Left ventricle myocardium inferior (tissue), 1 donor: ENCODE measurements around the gene SERPINA9. TPM values are rescaled to one million over a fixed set of nuclear protein-coding genes. Genes with fewer than 3 reads are reported as not detected.

Experiments used
- DNase-seq: peaks from one replicate; pipeline ENCODE4 v3.0.0-alpha.2; 2020
- H3K27ac ChIP-seq: fragments of 200-600 bp; replicated peaks from 2 replicates; pipeline ENCODE4 v1.8.0; 2021
- H3K27me3 ChIP-seq: fragments of 200-600 bp; 2 replicates; pipeline ENCODE4 v1.8.0; 2021; ENCODE audit warnings: low read depth
- H3K36me3 ChIP-seq: fragments of 200-600 bp; 2 replicates; pipeline ENCODE4 v1.8.0; 2021
- H3K4me1 ChIP-seq: fragments of 200-600 bp; 2 replicates; pipeline ENCODE4 v1.8.0; 2021
- H3K4me3 ChIP-seq: fragments of 200-600 bp; 2 replicates; pipeline ENCODE4 v1.8.0; 2021; ENCODE audit warnings: mild to moderate bottlenecking, moderate library complexity
- H3K9me3 ChIP-seq: fragments of 200-600 bp; replicated peaks from 2 replicates; pipeline ENCODE4 v1.8.0; 2021
- intact Hi-C: fragments of 100-400 bp; cut with micrococcal nuclease; formaldehyde crosslinking; loops from one replicate; pipeline ENCODE4 v1.11.0; 2022
- total RNA-seq: library from RNA; stranded (reverse); fragmentation: NEBNext Ultra II Directional; extraction: Animal tissue kit (Norgen Biotek cat#: 25700); gene quantifications from one replicate; pipeline ENCODE4 v1.2.1, GENCODE V29; 2021
- TF ChIP-seq, protein P1 (sequence below): fragments of 200-600 bp; IDR thresholded peaks from 2 replicates; pipeline ENCODE4 v1.8.0; 2021; ENCODE audit warnings: antibody characterized with exemption, mild to moderate bottlenecking, borderline replicate concordance
- donor health status: DM: no; HTN: yes; CAD: no; lungs with severe emphysema.

The SERPINA9 gene
- total RNA-seq, 1 donor from 2014 or later, result not detected

DNA sequence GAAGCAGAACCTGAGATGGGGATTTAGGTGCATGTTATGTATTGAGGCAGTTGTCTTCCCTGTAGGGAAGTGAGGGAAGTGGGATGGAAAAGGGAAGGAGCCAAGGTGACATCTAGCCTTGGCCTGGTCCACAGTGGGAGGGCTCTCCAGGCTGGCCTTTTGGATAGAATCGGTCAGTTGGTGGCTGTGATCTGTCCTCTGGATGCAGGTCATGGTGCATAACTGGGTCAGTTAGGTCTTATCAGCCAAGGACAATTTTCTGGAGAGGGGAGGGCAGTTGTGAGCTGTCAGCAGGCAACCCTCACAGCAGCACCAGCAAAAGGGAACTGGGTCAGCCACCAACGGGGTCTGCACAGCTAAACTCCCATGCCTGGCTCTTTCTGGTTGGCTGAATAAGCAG, 23.7 kb upstream of the SERPINA9 start:
- H3K36me3 ChIP-seq, result no peaks in the 10 kb centered on the region
- intact Hi-C loops, result no loop called here
- no peaks in the 10 kb centered on the region for H3K9me3 ChIP-seq
- H3K4me1 ChIP-seq, result no peaks in the 10 kb centered on the region
- TF ChIP-seq, protein P1, sequence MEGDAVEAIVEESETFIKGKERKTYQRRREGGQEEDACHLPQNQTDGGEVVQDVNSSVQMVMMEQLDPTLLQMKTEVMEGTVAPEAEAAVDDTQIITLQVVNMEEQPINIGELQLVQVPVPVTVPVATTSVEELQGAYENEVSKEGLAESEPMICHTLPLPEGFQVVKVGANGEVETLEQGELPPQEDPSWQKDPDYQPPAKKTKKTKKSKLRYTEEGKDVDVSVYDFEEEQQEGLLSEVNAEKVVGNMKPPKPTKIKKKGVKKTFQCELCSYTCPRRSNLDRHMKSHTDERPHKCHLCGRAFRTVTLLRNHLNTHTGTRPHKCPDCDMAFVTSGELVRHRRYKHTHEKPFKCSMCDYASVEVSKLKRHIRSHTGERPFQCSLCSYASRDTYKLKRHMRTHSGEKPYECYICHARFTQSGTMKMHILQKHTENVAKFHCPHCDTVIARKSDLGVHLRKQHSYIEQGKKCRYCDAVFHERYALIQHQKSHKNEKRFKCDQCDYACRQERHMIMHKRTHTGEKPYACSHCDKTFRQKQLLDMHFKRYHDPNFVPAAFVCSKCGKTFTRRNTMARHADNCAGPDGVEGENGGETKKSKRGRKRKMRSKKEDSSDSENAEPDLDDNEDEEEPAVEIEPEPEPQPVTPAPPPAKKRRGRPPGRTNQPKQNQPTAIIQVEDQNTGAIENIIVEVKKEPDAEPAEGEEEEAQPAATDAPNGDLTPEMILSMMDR, result no peak
- no peak overlapping the region for H3K4me3 ChIP-seq
- peaks cover 86% of the 10 kb centered on the region for H3K27me3 ChIP-seq
- DNase-seq, result no peak
- H3K27ac ChIP-seq, result no peak overlapping the region

- no peak overlapping the region for H3K27ac ChIP-seq
- peaks cover 84% of the 10 kb centered on the region for H3K27me3 ChIP-seq
- H3K9me3 ChIP-seq, result no peaks in the 10 kb centered on the region
- TF ChIP-seq, protein P1, result no peak
- no peak overlapping the region for H3K4me3 ChIP-seq
- intact Hi-C loops, result no loop called here
- no peaks in the 10 kb centered on the region for H3K4me1 ChIP-seq
- no peak for DNase-seq
- no peaks in the 10 kb centered on the region for H3K36me3 ChIP-seq
Observed at GRCh38 chr14:94498215-94498614, 22.2 kb upstream of the SERPINA9 start.

GRCh38 chr14:94494085-94494484, 18.1 kb upstream of the SERPINA9 start:
- no peak overlapping the region for H3K4me3 ChIP-seq
- no peaks in the 10 kb centered on the region for H3K9me3 ChIP-seq
- no peaks in the 10 kb centered on the region for H3K4me1 ChIP-seq
- peaks cover 85% of the 10 kb centered on the region for H3K27me3 ChIP-seq
- no peak overlapping the region for H3K27ac ChIP-seq
- H3K36me3 ChIP-seq, result no peaks in the 10 kb centered on the region
- intact Hi-C loops, result no loop called here
- no peak for DNase-seq
- TF ChIP-seq, protein P1, result no peak

DNA sequence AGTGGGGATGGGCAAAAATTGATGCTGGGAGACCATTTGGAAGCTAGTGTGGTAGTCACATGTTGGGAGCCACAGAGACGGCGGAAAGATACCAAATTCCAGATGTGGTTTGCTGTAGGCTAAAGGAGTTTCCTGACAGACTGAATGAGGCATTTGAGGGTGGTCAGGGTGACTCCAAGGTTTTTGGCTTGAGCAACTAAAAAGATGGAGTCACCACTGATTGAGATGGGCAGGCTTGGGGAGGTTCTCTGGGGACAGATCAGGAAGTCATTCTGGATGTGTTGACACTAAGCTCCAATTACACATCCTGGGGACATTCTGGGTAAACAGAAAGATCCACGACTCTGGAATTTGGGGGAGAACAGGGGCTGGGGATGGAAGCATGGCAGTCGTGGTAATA, 15.5 kb upstream of the SERPINA9 start:
- intact Hi-C loops, result no loop called here
- H3K4me3 ChIP-seq, result no peak overlapping the region

DNA sequence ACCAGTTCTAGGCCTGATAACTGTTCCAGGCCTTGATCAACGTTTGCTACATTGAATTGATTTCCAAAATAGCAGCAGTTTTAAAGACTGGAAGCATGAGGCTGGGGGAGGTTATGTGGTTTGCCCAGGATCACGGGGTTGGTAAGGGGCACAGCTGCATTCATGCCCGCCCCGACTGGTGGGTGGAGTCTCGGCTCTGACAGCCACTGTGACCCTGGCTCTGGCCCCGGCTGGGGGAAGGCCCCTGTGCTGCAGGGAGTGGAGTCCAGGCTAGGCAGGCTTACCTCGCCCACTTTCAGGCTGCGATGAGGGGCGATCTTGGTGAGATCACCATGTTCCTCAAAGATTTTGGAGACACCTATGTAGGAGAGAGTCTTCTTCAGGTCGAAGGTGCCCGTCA, 13.3 kb upstream of the SERPINA9 start:
- no peak overlapping the region for H3K27ac ChIP-seq
- peaks cover 7% of the 10 kb centered on the region for H3K4me1 ChIP-seq
- intact Hi-C loops, result no loop called here
- DNase-seq, result no peak
- H3K27me3 ChIP-seq, result peaks cover 93% of the 10 kb centered on the region
- no peak overlapping the region for H3K4me3 ChIP-seq
- no peaks in the 10 kb centered on the region for H3K36me3 ChIP-seq
- no peaks in the 10 kb centered on the region for H3K9me3 ChIP-seq
- TF ChIP-seq, protein P1, result no peak

More for the DNA sequence above, 15.5 kb upstream of the SERPINA9 start:
- Histone ChIP-seq H3K4me1 (peaks cover 2% of the 10 kb centered on the region), H3K27ac (no peak overlapping the region), H3K36me3 (no peaks in the 10 kb centered on the region), H3K27me3 (peaks cover 84% of the 10 kb centered on the region), H3K9me3 (no peaks in the 10 kb centered on the region)
- TF ChIP-seq, protein P1, result no peak
- DNase-seq, result no peak

DNA sequence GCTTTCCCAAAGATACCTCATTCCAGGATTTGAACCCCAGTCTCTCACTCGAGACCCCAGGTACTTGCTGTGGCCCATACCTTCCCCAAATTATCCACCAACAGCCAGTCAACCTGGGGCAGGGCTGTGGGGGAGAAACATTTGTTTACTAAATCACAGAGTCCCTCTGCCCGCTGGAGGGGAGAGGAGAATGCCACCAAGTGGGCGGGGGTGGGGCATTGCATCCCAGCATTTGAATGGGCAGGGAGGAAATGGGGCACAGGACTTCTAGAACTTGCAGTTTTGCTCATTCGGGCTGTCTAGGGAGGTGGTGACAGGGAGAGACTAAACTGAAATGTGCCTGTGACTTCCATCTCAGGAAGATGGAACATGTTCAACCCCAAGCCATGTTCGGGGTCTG, 10.9 kb upstream of the SERPINA9 start:
- TF ChIP-seq, protein P1, result no peak
- peaks cover 7% of the 10 kb centered on the region for H3K4me1 ChIP-seq
- no peaks in the 10 kb centered on the region for H3K36me3 ChIP-seq
- H3K9me3 ChIP-seq, result no peaks in the 10 kb centered on the region
- intact Hi-C loops, result no loop called here
- no peak overlapping the region for H3K27ac ChIP-seq
- H3K27me3 ChIP-seq, result peaks cover 83% of the 10 kb centered on the region
- no peak overlapping the region for H3K4me3 ChIP-seq
- no peak for DNase-seq
